ENCODE measurements around the gene FERMT2.
"Not testable (repeated sequence)": the region's sequence is repeated elsewhere in the genome, so short reads cannot be mapped to it uniquely, and the experiment has no call there.

The FERMT2 gene

GRCh38 chr14:52895000-52895399 lies 55.9 kb downstream of the FERMT2 start:
- no peak for DNase-seq

DNA sequence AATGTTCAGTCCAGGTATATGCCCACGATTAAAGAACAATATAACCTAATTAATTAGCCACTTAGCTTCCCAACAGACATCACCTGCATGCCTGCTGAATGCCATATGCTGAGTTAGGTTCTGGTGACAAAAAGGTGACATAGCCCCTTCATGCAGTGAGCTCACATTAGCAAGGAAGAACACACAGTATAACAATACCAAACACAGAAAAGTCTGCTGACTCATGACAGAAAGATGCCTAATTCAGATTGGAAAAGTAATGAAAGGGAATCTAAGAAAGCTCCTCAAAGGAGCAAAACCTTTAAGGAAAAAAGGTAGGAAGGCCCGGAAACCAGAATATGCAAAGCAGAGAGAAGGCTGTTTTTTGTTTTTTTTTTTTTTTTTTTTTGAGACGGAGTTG lies 59.0 kb downstream of the FERMT2 start:
- DNase-seq = no peak

- no peak for DNase-seq
Measured at GRCh38 chr14:52888839-52889838, 61.7 kb downstream of the FERMT2 start.

DNA sequence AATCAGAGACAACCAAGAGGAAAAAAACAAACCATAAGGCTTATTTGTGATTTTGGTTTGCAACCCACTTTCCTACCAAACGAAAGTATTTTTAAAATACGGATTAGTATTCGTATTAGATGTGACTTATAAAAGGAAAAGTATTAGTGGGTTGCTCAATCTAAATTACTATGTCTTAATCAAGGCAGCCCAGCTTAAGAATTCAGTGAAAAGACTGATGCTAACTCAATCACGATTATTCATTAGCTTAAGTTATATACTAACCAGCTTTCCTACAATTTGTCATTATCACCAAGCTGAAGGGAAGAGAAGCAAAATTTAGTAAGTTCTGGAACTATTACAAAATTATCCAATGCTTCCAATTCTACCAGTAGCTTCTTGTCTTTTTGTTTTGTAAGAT lies 62.7 kb downstream of the FERMT2 start:
- no peak for DNase-seq

DNA sequence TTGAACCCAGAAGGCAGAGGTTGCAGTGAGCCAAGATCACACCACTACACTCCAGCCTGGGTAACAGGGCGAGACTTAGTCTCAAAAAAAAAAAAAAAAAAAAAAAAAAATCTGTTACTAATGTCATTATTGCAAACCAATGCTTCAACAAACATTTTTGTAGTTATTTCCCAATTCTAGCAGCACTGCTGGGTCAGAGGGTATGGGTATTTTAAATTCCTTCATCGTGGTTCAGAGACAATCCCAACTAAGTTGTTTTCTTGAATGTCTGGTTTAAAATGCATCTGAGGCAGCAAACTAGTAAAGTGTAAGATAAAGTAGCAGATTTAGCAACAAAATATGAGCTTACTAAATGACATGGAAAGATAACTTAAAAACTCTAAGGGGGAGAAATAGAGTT lies 65.6 kb downstream of the FERMT2 start:
- DNase-seq = no peak

DNA sequence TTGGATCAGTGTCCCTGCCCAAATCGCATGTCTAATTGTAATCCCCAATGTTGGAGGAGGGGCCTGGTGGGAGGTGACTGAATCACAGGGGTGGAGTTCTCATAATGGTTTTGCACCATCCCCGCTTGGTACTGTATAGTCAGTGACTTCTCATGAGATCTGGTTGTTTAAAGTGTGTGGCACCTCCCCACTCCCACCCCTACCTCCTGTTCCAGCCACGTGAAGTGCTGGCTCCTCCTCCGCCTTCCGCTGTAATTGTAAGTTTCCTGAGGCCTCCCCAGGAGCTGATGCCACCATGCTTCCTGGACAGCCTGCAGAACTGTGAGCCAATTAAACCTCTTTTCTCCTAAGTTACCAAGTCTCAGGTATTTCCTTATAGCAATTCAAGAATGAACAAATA lies 67.2 kb downstream of the FERMT2 start:
- DNase-seq = no peak

- no peak for DNase-seq
Measured at GRCh38 chr14:52882824-52883223, 68.0 kb downstream of the FERMT2 start.

GRCh38 chr14:52879958-52880357 lies 70.9 kb downstream of the FERMT2 start:
- no peak for DNase-seq

GRCh38 chr14:52878946-52879345 lies 71.9 kb downstream of the FERMT2 start:
- no peak for DNase-seq

- DNase-seq = no peak
Measured at GRCh38 chr14:52878469-52878868, 72.4 kb downstream of the FERMT2 start.

DNA sequence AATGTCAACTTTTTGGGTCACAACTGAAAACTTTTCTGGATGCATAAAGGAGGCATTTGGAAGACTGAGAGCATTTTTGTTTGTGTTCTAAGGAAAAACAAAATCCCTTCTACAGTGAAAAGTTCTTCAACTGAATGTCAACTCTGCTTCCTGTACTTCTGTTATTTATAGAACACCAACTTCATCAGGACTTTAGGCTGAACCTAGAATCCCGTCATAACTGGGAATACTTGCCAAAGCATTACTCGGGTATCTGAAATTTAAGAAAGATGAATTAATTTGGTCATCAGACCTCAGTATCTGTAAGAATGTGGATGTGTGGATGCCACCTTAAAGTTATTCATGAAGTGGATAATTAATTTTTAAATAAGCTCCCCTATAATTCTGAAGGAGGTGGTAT lies 73.2 kb downstream of the FERMT2 start:
- DNase-seq = no peak

GRCh38 chr14:52876806-52877205 lies 74.0 kb downstream of the FERMT2 start:
- no peak for DNase-seq

DNA sequence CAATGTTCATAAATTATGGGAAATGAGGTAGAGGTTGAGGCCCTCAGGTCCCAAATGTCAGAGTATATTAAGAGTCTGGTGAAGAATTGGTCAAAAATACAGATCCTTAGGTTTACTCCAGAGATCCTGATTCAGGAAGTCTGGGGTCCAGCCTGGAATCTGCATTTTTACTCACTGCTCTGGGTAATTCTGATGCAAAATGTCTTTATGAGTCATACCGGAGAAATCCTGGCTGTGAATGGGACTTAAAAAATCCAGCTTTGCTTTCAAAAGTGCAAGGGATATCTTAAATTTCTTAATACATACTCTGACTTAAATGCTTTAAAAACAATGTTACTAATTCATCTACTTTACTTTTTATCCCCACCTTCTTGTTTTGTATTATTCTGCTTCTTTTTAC lies 74.5 kb downstream of the FERMT2 start:
- DNase-seq = no peak

DNA sequence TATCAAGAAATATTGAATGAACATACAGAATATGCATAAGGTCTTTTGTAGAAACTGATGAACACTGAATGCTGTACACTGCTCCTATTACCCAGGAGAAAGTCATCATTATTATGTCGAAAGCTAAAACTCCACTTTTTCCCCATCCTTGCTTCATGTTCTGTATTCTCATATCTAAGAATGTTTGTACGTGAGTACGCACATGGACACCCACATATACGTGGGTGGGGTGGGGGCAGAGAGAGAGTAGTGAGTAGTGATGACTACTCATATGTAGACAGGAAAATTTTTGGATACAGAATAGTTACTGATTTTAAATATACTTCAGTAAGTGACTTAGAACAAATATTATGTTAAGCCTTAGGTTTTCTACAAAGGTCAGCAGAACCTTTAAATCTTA lies 75.1 kb downstream of the FERMT2 start:
- DNase-seq = no peak

- no peak for DNase-seq
Measured at GRCh38 chr14:52874389-52874788, 76.5 kb downstream of the FERMT2 start.

GRCh38 chr14:52873694-52874093 lies 77.2 kb downstream of the FERMT2 start:
- DNase-seq = no peak

DNA sequence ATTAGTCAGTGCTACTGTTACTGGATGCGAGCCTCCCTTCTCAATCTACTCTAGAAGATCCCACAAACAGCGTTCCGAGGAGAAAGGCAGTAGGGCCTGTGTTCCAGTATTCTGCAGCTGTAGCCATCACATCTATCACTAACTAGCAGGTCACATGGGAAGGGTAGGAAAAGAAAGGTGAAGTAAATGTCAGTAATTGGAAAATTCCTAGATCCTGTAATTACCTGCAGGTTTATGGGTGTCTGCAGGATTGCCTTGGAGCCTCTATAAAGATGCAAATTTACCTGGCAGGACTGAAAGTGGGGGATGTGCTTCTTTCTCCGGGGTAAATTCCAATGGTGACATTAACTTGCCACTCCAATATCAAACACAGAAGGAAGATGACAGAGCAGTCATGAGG lies 77.8 kb downstream of the FERMT2 start:
- no peak for DNase-seq

GRCh38 chr14:52871606-52872005 lies 79.2 kb downstream of the FERMT2 start:
- DNase-seq = no peak

DNA sequence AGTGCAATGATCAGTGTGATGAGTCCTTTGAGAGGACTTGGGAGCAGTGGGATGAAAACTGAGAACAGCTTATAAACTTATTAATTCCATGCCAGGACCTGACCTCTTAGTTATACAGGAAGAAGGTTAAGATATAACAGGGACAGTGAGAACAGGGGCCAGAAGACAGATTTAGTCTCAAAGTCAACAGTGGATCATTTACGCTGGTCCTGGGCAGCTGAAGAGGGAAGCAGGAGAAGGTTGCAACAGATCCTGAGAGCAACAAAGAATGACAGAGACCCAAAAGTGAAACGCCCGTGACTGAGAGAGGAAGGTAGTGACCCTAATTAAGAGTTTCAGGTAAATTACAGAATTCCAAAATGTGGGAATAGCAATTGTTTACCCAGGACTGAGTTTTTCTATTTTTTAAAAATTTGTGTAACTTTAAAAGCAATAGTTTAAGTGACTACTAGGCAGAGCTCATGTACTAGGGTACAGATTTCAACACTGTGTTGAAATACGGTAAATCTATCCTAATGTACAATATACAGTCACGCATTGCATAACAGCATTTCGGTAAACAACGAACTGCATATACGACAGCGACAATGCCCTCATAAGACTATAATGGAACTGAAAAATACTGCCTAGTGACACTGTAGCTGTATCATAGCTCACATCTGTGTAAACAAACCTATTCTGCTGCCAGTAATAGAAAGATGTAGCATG lies 81.8 kb downstream of the FERMT2 start:
- DNase-seq = no peak

GRCh38 chr14:52864893-52865292 lies 86.0 kb downstream of the FERMT2 start:
- DNase-seq = not testable (repeated sequence)

- no peak for DNase-seq
Measured at GRCh38 chr14:52863334-52863700, 87.5 kb downstream of the FERMT2 start.

GRCh38 chr14:52862632-52863333 lies 88.1 kb downstream of the FERMT2 start:
- DNase-seq = no peak

GRCh38 chr14:52861403-52861802 lies 89.4 kb downstream of the FERMT2 start:
- DNase-seq = no peak

DNA sequence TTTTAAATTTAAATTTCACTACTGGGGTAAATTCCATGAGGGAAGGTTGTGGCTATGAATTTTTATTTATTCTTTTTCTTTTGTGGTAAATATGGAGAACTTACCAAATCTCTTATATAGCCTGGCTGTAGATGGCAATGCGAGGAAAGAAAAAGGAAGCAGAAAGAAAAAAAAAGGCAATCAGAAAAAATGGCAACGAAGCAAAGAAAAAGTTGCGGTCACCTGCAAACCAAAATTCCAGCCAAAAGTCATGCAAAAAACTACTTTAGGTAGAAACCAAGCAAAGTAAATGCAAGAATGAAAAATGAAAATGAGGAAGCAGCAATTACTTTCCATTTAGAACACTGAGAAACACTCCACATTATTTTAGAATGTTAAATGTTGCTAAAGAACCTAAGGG lies 89.9 kb downstream of the FERMT2 start:
- no peak for DNase-seq
